Left forelimb (tissue), 1 donor: Measurements from ENCODE around the gene PIBF1.
"Not testable (repeated sequence)": the region's sequence is repeated elsewhere in the genome, so short reads cannot be mapped to it uniquely, and the experiment has no call there.

Source experiments
- DNase-seq: peaks from one replicate; pipeline ENCODE4 v3.0.0-alpha.2; 2018; ENCODE audit warnings: low spot score

The PIBF1 gene

GRCh38 chr13:72781451-72782439 lies at the start of gene PIBF1, which contains the start of gene DIS3:
PIBF1 (plus strand) TSS chr13:72782133; CDS start chr13:72783470, 1,337 bp downstream.
DIS3 (minus strand) TSS chr13:72781900; CDS start chr13:72781832, 68 bp downstream.
- DNase-seq: peak; percentile 98

GRCh38 chr13:72737033-72737432 lies 44.9 kb upstream of the PIBF1 start:
- no peak for DNase-seq

GRCh38 chr13:72740015-72740414 lies 41.9 kb upstream of the PIBF1 start:
- DNase-seq: no peak

GRCh38 chr13:72745260-72745659 lies 36.7 kb upstream of the PIBF1 start:
- no peak for DNase-seq

GRCh38 chr13:72751220-72751619 lies 30.7 kb upstream of the PIBF1 start:
- DNase-seq: no peak

- no peak for DNase-seq
Observed at GRCh38 chr13:72754111-72754510, 27.8 kb upstream of the PIBF1 start.

- no peak for DNase-seq
Observed at GRCh38 chr13:72757792-72758535, 24.0 kb upstream of the PIBF1 start.

- DNase-seq: no peak
Observed at GRCh38 chr13:72760189-72760588, 21.7 kb upstream of the PIBF1 start.

- DNase-seq: no peak
Observed at GRCh38 chr13:72763411-72763810, 18.5 kb upstream of the PIBF1 start.

GRCh38 chr13:72774019-72774418 lies 7.9 kb upstream of the PIBF1 start:
- DNase-seq: no peak

- no peak for DNase-seq
Observed at GRCh38 chr13:72782717-72783116, 784 bp downstream of the PIBF1 start.

- not testable (repeated sequence) for DNase-seq
Observed at GRCh38 chr13:72784679-72785078, 2.7 kb downstream of the PIBF1 start.

- no peak for DNase-seq
Observed at GRCh38 chr13:72788831-72789230, 6.9 kb downstream of the PIBF1 start.

- no peak for DNase-seq
Observed at GRCh38 chr13:72792640-72793039, 10.7 kb downstream of the PIBF1 start.

- DNase-seq: no peak
Observed at GRCh38 chr13:72798817-72799216, 16.9 kb downstream of the PIBF1 start.

GRCh38 chr13:72804301-72804700 lies 22.4 kb downstream of the PIBF1 start:
- no peak for DNase-seq

- no peak for DNase-seq
Observed at GRCh38 chr13:72805676-72806346, 23.9 kb downstream of the PIBF1 start.

- DNase-seq: not testable (repeated sequence)
Observed at GRCh38 chr13:72806514-72806913, 24.6 kb downstream of the PIBF1 start.

- no peak for DNase-seq
Observed at GRCh38 chr13:72808917-72809500, 27.1 kb downstream of the PIBF1 start.

GRCh38 chr13:72820156-72820897 lies 38.4 kb downstream of the PIBF1 start:
- no peak for DNase-seq

GRCh38 chr13:72820898-72821279 lies 39.0 kb downstream of the PIBF1 start:
- no peak for DNase-seq
